Sigmoid colon (tissue), 4 donors: ENCODE data around the gene COL4A2.

Source experiments
- EP300 ChIP-seq, 4 donors: sonication (generic); formaldehyde crosslinking; IDR thresholded peaks; one replicate each; pipeline ENCODE4 v1.6.1; 2017; ENCODE audit warnings: antibody characterized with exemption in 4 of 4
- POLR2A ChIP-seq, 2 donors: fragments of 450-650 bp; IDR thresholded peaks; one replicate each; pipeline ENCODE4 v1.6.1; 2016; ENCODE audit warnings: antibody characterized with exemption in 2 of 2, mild to moderate bottlenecking in 2 of 2, moderate library complexity in 2 of 2
- POLR2AphosphoS5 ChIP-seq, 4 donors: sonication (generic); formaldehyde crosslinking; IDR thresholded peaks; one replicate each; pipeline ENCODE4 v1.6.1; 2017; ENCODE audit warnings: antibody characterized with exemption in 4 of 4
- TF ChIP-seq, protein P1 (sequence below), 4 experiments: fragments of 450-650 bp in 3 of 4; fragments of 200-600 bp in 1 of 4; IDR thresholded peaks; one replicate each; pipeline ENCODE4 v1.5.1; 2016 to 2019; ENCODE audit warnings: antibody characterized with exemption in 4 of 4, mild to moderate bottlenecking in 3 of 4, moderate library complexity in 2 of 4

DNA sequence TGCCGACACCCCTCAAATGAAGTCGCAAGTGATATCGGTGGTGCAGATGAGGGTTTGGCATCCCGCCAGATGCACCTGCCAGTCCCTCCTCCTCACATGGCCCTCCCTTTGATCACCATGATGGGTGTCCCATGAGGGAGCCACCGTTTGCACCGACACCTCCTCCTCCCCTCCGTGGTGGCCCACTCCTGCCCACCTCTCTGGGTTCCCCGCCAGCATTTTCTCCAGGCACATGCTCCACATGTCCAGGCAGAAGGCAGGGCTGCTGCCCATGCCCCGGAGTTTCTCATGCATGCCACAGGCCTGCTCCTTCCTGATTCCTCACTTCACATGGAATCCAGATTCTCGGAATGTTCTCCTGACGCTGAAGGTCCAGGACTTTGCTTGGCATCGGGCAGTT is 49.3 kb downstream of the COL4A2 start:
- TF ChIP-seq POLR2AphosphoS5 (IDR thresholded peaks at IDR 0.05) (peak in 2 of 4 donors; percentile 12 to 32), POLR2A (IDR thresholded peaks at IDR 0.05) (no peak), EP300 (IDR thresholded peaks at IDR 0.05) (no peak)
- TF ChIP-seq, protein P1, sequence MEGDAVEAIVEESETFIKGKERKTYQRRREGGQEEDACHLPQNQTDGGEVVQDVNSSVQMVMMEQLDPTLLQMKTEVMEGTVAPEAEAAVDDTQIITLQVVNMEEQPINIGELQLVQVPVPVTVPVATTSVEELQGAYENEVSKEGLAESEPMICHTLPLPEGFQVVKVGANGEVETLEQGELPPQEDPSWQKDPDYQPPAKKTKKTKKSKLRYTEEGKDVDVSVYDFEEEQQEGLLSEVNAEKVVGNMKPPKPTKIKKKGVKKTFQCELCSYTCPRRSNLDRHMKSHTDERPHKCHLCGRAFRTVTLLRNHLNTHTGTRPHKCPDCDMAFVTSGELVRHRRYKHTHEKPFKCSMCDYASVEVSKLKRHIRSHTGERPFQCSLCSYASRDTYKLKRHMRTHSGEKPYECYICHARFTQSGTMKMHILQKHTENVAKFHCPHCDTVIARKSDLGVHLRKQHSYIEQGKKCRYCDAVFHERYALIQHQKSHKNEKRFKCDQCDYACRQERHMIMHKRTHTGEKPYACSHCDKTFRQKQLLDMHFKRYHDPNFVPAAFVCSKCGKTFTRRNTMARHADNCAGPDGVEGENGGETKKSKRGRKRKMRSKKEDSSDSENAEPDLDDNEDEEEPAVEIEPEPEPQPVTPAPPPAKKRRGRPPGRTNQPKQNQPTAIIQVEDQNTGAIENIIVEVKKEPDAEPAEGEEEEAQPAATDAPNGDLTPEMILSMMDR (IDR thresholded peaks at IDR 0.05) = no peak
